ENCODE measurements around the gene AKAP7.

Gene AKAP7

DNA sequence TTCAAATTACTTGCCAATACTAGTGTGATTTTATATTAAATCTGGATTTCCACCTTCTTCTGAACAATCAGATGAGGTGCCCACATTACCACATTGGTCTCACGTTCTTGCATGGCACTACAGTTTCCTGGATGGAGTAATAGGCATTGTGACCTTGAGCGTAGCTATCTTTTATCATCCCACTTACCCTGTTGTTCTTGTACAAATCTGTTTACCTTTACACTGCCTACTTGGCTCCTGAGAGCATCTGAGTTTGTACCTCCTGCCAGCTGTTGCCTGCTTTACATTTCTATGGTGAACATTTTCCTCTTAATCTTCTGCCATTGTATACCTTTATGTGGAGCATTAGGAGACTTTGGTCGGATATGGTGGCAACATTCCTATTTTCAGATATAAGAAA is 90.7 kb downstream of the AKAP7 start:
- Mint-ChIP-seq H3K27ac (no peak overlapping the region), H3K4me3 (no peak overlapping the region), H3K4me1 (ENCODE audit: low read depth) (no peaks in the 10 kb centered on the region), H3K36me3 (ENCODE audit: low read depth) (peaks cover 4% of the 10 kb centered on the region), H3K9me3 (no peaks in the 10 kb centered on the region), H3K27me3 (no peaks in the 10 kb centered on the region)
- intact Hi-C loops (cut with micrococcal nuclease): no loop called here

DNA sequence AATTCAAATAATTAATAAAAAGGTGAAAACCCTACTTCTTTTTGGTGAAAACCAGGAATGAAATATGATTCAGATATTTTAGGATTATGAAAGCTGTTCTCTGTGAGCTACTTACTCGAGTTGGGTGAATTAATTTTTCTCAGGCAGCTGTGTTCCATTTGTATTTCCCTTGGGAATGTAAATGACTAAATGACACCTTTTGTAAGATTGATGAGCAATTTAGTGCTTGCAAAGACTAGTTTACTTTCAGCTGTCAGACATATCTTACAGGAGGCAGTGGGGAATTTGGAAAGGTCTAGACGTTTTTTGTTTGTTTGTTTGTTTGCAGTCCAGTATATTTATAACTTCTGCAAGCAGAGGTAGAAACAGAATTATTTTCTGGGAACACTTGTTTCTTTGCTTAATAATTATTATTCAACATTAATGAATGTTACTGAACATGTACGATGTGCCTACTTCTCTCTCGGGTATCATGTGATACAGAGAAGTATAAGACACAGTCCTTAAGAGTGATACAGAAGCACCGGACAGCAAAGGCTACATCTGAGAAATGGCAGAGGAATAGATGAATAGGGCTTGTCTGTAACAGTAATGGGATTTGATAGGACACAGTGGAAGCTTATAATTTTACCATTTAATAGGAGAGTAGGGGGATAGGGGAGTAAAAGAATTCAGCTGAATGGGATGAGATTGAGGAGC is 91.3 kb downstream of the AKAP7 start:
- Mint-ChIP-seq H3K36me3 (ENCODE audit: low read depth) (no peaks in the 10 kb centered on the region), H3K27ac (no peak overlapping the region)

DNA sequence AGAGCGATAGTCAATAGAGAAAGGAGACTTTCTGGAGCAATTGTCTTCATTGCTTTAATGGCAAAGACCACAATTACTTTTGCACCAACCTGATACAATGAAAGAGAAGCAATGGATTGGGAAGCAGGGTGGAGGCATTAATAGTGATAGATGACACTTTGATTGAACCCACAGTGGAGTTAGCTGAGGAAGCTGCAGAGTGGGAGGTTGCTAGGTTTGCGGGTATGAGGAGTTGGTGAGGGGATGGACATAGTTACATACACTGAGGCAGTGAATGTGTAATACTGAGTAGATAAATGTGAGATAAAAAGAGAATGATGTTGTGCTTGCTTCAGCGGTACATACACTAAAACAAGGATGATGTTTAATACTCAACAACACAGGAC is 91.9 kb downstream of the AKAP7 start:
- H3K4me1 Mint-ChIP-seq (ENCODE audit: low read depth): no peaks in the 10 kb centered on the region
- H3K9me3 Mint-ChIP-seq: no peaks in the 10 kb centered on the region
- intact Hi-C loops (cut with micrococcal nuclease): no loop called here

More for the DNA sequence above, 91.3 kb downstream of the AKAP7 start:
- no peaks in the 10 kb centered on the region for H3K4me1 Mint-ChIP-seq (ENCODE audit: low read depth)
- no peaks in the 10 kb centered on the region for H3K27me3 Mint-ChIP-seq
- no peaks in the 10 kb centered on the region for H3K9me3 Mint-ChIP-seq
- intact Hi-C loops (cut with micrococcal nuclease): no loop called here
- H3K4me3 Mint-ChIP-seq: no peak overlapping the region

DNA sequence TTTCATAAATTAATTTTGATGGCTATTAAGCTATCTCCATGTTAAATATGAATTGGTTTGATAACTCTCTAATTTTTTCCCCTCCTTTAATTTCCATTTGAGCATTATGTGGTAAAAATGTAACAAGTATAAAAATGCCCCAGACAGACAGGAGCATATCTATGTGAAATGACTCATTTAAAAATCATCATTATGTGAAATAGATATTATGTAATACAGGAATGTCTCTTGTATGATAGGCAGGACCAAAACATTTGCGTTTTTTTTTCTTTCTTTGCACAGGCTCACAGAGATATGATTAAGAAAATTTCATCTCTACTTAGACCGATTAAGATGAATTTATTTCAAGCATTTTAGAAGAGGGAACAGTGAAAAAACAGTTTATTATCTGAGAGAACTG is 95.8 kb downstream of the AKAP7 start:
- no peaks in the 10 kb centered on the region for H3K36me3 Mint-ChIP-seq (ENCODE audit: low read depth)
- H3K9me3 Mint-ChIP-seq: no peaks in the 10 kb centered on the region
- intact Hi-C loops (cut with micrococcal nuclease): no loop called here
- no peak overlapping the region for H3K4me3 Mint-ChIP-seq
- no peaks in the 10 kb centered on the region for H3K27me3 Mint-ChIP-seq
- H3K27ac Mint-ChIP-seq: no peak overlapping the region
- H3K4me1 Mint-ChIP-seq (ENCODE audit: low read depth): no peaks in the 10 kb centered on the region

More for the DNA sequence above, 91.9 kb downstream of the AKAP7 start:
- H3K27ac Mint-ChIP-seq: no peak overlapping the region
- no peaks in the 10 kb centered on the region for H3K27me3 Mint-ChIP-seq
- H3K36me3 Mint-ChIP-seq (ENCODE audit: low read depth): no peaks in the 10 kb centered on the region
- H3K4me3 Mint-ChIP-seq: no peak overlapping the region

DNA sequence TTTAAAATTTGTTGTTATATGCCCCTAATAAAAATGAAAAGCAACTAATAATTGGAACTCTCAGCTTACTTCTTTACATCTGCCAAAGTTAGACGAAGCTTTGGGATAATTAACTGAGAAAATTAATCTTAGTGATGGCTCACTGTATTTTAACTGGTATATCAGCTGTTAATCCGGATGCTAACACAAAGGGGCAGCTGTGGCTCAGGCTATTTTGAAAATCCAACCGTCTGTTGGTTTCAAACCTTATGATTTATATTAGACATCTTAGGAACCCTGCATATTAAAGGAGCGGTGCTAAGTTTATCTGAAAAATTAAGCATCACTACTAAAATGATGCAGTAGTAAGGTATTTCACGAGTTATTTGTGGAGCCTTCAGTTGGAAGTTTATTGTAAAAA is 96.6 kb downstream of the AKAP7 start:
- no peak overlapping the region for H3K27ac Mint-ChIP-seq
- H3K9me3 Mint-ChIP-seq: no peaks in the 10 kb centered on the region
- no peaks in the 10 kb centered on the region for H3K4me1 Mint-ChIP-seq (ENCODE audit: low read depth)
- intact Hi-C loops (cut with micrococcal nuclease): no loop called here
- no peaks in the 10 kb centered on the region for H3K36me3 Mint-ChIP-seq (ENCODE audit: low read depth)
- H3K4me3 Mint-ChIP-seq: no peak overlapping the region
- no peaks in the 10 kb centered on the region for H3K27me3 Mint-ChIP-seq

DNA sequence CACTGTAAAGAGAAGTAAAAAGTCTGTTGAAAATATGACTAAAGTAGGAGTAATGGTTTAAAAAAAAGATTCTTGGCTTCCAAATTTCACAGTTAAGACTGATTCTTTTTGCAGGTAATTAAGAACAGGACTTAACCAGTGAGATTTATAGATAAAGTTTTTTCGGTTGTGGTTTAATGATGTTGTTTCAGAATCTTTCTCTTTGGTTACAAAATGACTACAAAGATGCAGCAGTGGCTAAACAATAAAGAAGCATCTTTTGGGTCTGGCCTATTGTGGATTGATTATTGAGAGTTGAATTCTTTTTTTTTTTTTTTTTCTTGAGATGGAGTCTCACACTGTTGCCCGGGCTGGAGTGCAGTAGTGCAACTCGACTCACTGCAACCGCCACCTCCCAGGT is 109.7 kb downstream of the AKAP7 start:
- Mint-ChIP-seq H3K36me3 (ENCODE audit: low read depth) (no peaks in the 10 kb centered on the region), H3K27me3 (no peaks in the 10 kb centered on the region), H3K4me1 (ENCODE audit: low read depth) (peaks cover 2% of the 10 kb centered on the region), H3K27ac (no peak overlapping the region), H3K9me3 (peaks cover 9% of the 10 kb centered on the region), H3K4me3 (no peak overlapping the region)
- intact Hi-C loops (cut with micrococcal nuclease): no loop called here

DNA sequence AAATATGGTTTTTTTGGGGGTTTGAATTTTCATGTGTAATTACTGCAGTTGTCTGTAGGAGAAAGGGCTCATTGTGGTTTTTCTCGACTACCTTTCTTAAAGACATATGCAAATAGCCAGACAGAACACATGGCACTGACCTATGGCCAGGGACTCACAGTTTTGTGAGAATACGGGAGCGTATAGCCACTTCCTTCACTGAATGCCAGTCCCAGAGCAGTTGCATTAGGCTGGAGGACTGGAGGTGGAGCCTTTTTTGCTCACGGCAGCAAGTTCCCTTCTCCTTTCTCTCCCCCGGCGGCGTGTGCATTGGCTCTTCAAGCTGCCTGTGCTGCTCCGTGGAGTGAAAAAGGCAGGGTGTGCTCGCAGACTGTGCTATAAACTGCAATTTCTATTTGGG is 114.9 kb downstream of the AKAP7 start:
- no peak overlapping the region for H3K27ac Mint-ChIP-seq
- H3K4me1 Mint-ChIP-seq (ENCODE audit: low read depth): peaks cover 23% of the 10 kb centered on the region
- H3K4me3 Mint-ChIP-seq: peak overlapping the region; percentile 45
- H3K27me3 Mint-ChIP-seq: no peaks in the 10 kb centered on the region
- H3K9me3 Mint-ChIP-seq: no peaks in the 10 kb centered on the region
- intact Hi-C loops (cut with micrococcal nuclease): no loop called here
- H3K36me3 Mint-ChIP-seq (ENCODE audit: low read depth): no peaks in the 10 kb centered on the region

DNA sequence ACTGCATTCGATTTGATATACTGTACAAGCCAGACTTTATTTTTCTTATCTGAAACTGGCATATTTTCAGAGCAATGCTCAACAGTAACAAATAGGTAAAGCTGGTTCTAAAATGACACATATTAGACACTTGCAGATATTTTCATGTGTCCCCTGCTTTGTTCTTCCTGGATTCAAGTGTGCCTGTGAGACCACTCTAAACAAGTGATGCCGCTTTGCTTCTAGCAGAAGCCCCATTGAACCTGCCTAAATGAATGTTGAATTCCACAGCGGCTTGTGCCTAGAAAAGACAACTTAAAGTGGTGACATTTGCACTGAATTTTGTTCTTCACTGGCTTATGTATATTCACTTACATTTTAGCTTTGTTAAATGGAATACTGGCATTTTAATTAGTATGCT is 115.7 kb downstream of the AKAP7 start:
- no peaks in the 10 kb centered on the region for H3K27me3 Mint-ChIP-seq
- H3K27ac Mint-ChIP-seq: no peak overlapping the region
- no peak overlapping the region for H3K4me3 Mint-ChIP-seq
- H3K36me3 Mint-ChIP-seq (ENCODE audit: low read depth): no peaks in the 10 kb centered on the region
- no peaks in the 10 kb centered on the region for H3K9me3 Mint-ChIP-seq
- intact Hi-C loops (cut with micrococcal nuclease): no loop called here
- H3K4me1 Mint-ChIP-seq (ENCODE audit: low read depth): peaks cover 32% of the 10 kb centered on the region

DNA sequence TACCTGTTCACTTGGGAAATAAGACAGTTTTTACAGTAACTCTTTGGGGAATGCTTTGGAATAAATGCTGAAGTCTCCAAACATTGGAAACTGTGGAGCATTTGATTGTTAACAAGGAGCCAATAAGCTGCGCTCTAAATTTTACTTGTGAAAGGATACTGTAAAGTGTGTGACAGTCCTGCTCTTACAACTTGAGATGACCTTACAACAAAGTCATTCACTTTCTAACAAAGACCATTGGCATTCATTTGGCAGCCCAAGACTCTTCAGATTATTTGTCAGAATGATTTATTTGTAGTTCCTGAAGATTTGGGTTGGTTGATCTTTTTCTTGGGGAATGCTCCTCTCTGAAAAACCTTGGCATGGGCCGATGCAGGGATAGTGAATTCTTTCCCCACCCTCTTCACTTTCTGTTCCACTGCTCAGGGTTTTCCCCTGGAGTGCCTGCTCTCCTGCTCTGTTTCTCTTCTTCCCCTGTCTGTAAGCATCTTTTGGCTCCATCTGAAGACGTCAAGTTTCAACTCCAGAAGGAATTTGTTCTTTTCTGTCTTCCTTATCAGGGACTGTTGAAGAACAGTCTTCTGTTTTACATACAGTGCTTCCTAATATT is 116.4 kb downstream of the AKAP7 start:
- H3K27ac Mint-ChIP-seq: no peak overlapping the region
- no peaks in the 10 kb centered on the region for H3K27me3 Mint-ChIP-seq
- peaks cover 32% of the 10 kb centered on the region for H3K4me1 Mint-ChIP-seq (ENCODE audit: low read depth)
- intact Hi-C loops (cut with micrococcal nuclease): no loop called here
- H3K9me3 Mint-ChIP-seq: no peaks in the 10 kb centered on the region
- H3K4me3 Mint-ChIP-seq: no peak overlapping the region
- H3K36me3 Mint-ChIP-seq (ENCODE audit: low read depth): no peaks in the 10 kb centered on the region

DNA sequence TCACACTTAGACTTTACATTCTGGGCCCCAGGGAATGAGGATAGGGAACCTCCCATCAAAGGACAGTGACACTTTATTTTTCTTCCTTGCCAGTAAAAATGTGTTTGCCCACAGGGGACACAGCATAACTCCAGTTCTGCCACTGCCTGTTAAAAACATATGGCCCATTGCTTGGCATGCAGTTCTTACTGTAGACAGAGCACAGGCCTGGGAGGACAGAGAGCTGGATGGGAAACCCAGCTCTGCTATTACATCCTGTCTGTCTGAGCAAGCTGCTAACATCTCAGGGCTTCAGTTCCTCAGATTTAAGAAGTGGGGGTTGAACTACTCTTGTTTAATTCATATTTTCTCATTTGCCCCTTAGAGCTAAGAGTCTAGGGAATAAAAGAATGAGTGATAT is 120.2 kb downstream of the AKAP7 start:
- H3K4me3 Mint-ChIP-seq: no peak overlapping the region
- peaks cover 25% of the 10 kb centered on the region for H3K4me1 Mint-ChIP-seq (ENCODE audit: low read depth)
- intact Hi-C loops (cut with micrococcal nuclease): no loop called here
- no peaks in the 10 kb centered on the region for H3K9me3 Mint-ChIP-seq
- no peak overlapping the region for H3K27ac Mint-ChIP-seq
- no peaks in the 10 kb centered on the region for H3K36me3 Mint-ChIP-seq (ENCODE audit: low read depth)
- H3K27me3 Mint-ChIP-seq: no peaks in the 10 kb centered on the region

DNA sequence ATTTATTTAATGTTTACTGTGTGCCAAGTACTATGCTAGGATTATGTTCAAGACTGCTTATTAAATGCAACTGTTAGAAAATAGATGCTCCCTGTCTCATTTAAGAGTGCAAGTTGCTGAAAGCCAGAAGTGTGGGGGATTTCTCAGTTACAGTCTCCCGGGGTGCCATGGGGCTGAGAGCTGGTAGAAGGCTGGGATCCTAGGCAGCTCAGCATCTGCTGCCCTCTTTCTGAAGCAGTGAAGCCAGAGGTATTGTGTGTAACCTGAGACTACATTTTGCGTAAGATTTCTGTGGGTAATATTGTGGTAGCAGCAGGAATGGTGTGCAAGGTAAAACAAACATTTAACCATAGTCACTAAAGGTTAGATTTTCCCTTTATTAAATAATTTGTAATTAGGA is 120.6 kb downstream of the AKAP7 start:
- Mint-ChIP-seq H3K36me3 (ENCODE audit: low read depth) (no peaks in the 10 kb centered on the region), H3K4me1 (ENCODE audit: low read depth) (peaks cover 21% of the 10 kb centered on the region), H3K27ac (no peak overlapping the region), H3K9me3 (no peaks in the 10 kb centered on the region), H3K4me3 (no peak overlapping the region), H3K27me3 (no peaks in the 10 kb centered on the region)
- intact Hi-C loops (cut with micrococcal nuclease): no loop called here

DNA sequence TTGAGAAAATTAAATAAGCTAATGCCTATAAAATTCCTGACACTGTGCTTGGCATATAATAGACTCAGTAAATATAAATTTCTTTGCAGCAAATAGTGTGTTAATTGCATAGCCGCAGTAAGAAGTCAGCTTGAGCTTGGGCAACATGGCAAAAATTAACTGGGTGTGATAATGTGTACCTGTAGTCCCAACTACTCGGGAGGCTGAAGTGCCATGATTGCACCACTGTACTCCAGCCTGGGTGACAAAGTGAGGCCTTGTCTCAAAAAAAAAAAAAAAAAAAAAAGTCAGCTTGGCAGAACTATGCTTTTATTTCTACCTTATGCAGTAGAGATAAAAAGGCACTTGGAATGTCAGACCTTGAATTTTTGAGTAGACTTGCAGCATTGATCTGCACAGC is 121.8 kb downstream of the AKAP7 start:
- Mint-ChIP-seq H3K36me3 (ENCODE audit: low read depth) (no peaks in the 10 kb centered on the region), H3K27me3 (no peaks in the 10 kb centered on the region), H3K9me3 (no peaks in the 10 kb centered on the region), H3K4me3 (no peak overlapping the region), H3K4me1 (ENCODE audit: low read depth) (peaks cover 15% of the 10 kb centered on the region), H3K27ac (no peak overlapping the region)
- intact Hi-C loops (cut with micrococcal nuclease): no loop called here

DNA sequence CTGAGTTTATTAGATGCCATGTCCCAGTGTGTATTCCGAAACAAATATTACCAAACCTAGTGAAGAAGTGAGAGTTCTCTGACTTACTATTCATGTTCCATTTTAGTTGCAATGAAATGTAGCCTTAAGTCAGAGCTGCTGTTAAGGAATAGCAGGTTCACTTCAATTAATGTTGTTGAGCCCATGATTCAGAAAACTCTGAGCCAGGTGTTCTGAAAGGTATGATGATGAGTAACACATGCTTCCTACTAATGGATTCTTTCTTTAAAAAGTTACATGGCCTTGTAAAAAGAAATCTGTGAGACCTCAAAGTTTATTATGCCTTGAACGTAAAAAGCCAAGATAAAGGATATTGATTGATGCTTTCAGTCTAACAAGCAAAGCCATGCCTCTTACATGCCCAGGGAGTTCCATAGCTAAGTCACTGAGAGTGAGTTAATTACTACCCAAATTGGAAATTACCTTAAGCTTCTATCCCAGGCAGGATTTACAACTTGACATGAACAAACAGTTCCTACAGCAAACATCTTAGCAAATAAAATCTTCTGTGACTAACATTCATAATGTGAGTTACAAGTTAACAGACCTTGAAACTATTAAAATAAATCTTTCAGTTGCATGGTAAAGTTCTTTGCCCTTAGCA is 122.9 kb downstream of the AKAP7 start:
- Mint-ChIP-seq H3K27ac (no peak overlapping the region), H3K27me3 (no peaks in the 10 kb centered on the region), H3K4me1 (ENCODE audit: low read depth) (peaks cover 10% of the 10 kb centered on the region), H3K36me3 (ENCODE audit: low read depth) (no peaks in the 10 kb centered on the region), H3K9me3 (no peaks in the 10 kb centered on the region), H3K4me3 (no peak overlapping the region)
- intact Hi-C loops (cut with micrococcal nuclease): no loop called here

DNA sequence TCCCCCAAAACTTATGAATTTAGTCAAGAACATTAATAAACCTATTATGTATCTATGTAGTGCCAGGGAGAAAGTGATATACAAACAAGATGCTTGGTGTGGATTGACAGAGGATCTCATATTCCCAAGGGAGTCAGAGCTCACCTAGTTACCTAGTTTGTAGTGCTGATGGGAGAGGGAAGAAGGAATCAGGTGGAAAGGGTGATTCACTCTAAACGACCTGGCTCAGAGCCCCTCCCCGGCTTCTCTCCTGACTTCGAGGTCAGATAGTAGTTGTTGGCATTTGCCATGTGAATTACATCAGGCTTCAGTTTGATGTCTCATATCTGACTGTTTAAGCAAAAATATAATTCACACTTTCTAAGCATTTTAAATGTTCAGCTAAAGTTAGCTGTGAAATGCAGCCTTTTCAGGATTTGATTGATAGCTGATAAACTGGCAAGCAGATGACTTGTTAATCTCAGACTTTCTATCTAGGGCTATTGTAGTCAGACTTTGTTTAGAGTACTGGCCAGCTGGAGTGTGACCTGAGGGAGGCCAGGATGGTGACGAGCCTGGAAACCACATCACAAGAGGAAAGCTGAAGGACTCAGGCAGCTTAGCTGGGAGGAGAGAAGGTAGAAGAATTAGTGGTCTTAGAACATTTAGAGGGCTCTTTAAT is 123.7 kb downstream of the AKAP7 start:
- Mint-ChIP-seq H3K27me3 (no peaks in the 10 kb centered on the region), H3K36me3 (ENCODE audit: low read depth) (no peaks in the 10 kb centered on the region), H3K4me1 (ENCODE audit: low read depth) (peaks cover 10% of the 10 kb centered on the region), H3K27ac (no peak overlapping the region), H3K9me3 (no peaks in the 10 kb centered on the region), H3K4me3 (no peak overlapping the region)
- intact Hi-C loops (cut with micrococcal nuclease): no loop called here

All from dendritic cell treated with granulocyte-macrophage colony-stimulating factor and Interleukin-4, amounts not matched to agents 40 ng/mL and 50 ng/mL, for 4 days (primary cell).